Neuron (in vitro differentiated cells): ENCODE results near the gene PPP4R1.
A peak's percentile ranks its signal among the peaks of the same experiment; 100 is the strongest.
"Not testable (repeated sequence)": the region's sequence is repeated elsewhere in the genome, so short reads cannot be mapped to it uniquely, and the experiment has no call there.

Experiments used
- H2AFZ ChIP-seq: one replicate; pipeline ENCODE4 v1.6.1; 2013; ENCODE audit warnings: low read depth, mild to moderate bottlenecking, inconsistent platforms, low read length, moderate library complexity
- H3K27me3 ChIP-seq: one replicate; pipeline ENCODE4 v1.6.1; 2013; ENCODE audit warnings: low read length; ENCODE audit not compliant: insufficient read depth
- H3K36me3 ChIP-seq: one replicate; pipeline ENCODE4 v1.6.1; 2013; ENCODE audit warnings: low read length; ENCODE audit not compliant: insufficient read depth
- H3K4me1 ChIP-seq: one replicate; pipeline ENCODE4 v1.6.1; 2013; ENCODE audit warnings: low read length; ENCODE audit not compliant: insufficient read depth
- H3K4me3 ChIP-seq: 2 replicates; pipeline ENCODE4 v1.5.1; 2013; ENCODE audit warnings: mild to moderate bottlenecking, low read length, moderate library complexity
- H3K9me3 ChIP-seq: one replicate; pipeline ENCODE4 v1.6.1; 2013; ENCODE audit warnings: low read length

The PPP4R1 gene

GRCh38 chr18:9617006-9617542 is 2.7 kb upstream of the PPP4R1 start:
- H3K4me3 ChIP-seq = no peak overlapping the region
- H3K4me1 ChIP-seq = peaks cover 26% of the 10 kb centered on the region
- no peaks in the 10 kb centered on the region for H3K27me3 ChIP-seq
- no peaks in the 10 kb centered on the region for H3K36me3 ChIP-seq
- no peaks in the 10 kb centered on the region for H3K9me3 ChIP-seq
- H2AFZ ChIP-seq = no peak overlapping the region

- H3K36me3 ChIP-seq = peaks cover 4% of the 10 kb centered on the region
- peaks cover 28% of the 10 kb centered on the region for H3K4me1 ChIP-seq
- H3K4me3 ChIP-seq = no peak overlapping the region
- H3K9me3 ChIP-seq = peaks cover 3% of the 10 kb centered on the region
- no peak overlapping the region for H2AFZ ChIP-seq
- H3K27me3 ChIP-seq = no peaks in the 10 kb centered on the region
Measured at GRCh38 chr18:9616049-9616448, 1.7 kb upstream of the PPP4R1 start.

GRCh38 chr18:9615280-9615797 is 980 bp upstream of the PPP4R1 start:
- Histone ChIP-seq H3K27me3 (no peaks in the 10 kb centered on the region), H3K4me1 (peaks cover 28% of the 10 kb centered on the region), H3K9me3 (peaks cover 5% of the 10 kb centered on the region), H2AFZ (no peak overlapping the region), H3K4me3 (peak overlapping the region; percentile 62), H3K36me3 (peaks cover 9% of the 10 kb centered on the region)

- H3K27me3 ChIP-seq = no peaks in the 10 kb centered on the region
- peaks cover 25% of the 10 kb centered on the region for H3K4me1 ChIP-seq
- H3K4me3 ChIP-seq = peak overlapping the region; percentile 97
- H3K9me3 ChIP-seq = peaks cover 8% of the 10 kb centered on the region
- peaks cover 15% of the 10 kb centered on the region for H3K36me3 ChIP-seq
- H2AFZ ChIP-seq = no peak overlapping the region
Measured at GRCh38 chr18:9613550-9614400, 584 bp downstream of the PPP4R1 start.

GRCh38 chr18:9612977-9613376 is 1.4 kb downstream of the PPP4R1 start:
- peaks cover 18% of the 10 kb centered on the region for H3K36me3 ChIP-seq
- no peaks in the 10 kb centered on the region for H3K27me3 ChIP-seq
- H3K4me1 ChIP-seq = peaks cover 25% of the 10 kb centered on the region
- H3K4me3 ChIP-seq = peak overlapping the region; percentile 97
- peaks cover 8% of the 10 kb centered on the region for H3K9me3 ChIP-seq
- H2AFZ ChIP-seq = no peak overlapping the region

GRCh38 chr18:9612215-9612830 is 2.0 kb downstream of the PPP4R1 start:
- Histone ChIP-seq H3K4me3 (peak overlapping the region; percentile 97), H3K9me3 (peaks cover 8% of the 10 kb centered on the region), H3K27me3 (no peaks in the 10 kb centered on the region), H3K36me3 (peaks cover 20% of the 10 kb centered on the region), H2AFZ (no peak overlapping the region), H3K4me1 (peaks cover 25% of the 10 kb centered on the region)

- Histone ChIP-seq H3K9me3 (peaks cover 9% of the 10 kb centered on the region), H3K4me1 (peaks cover 15% of the 10 kb centered on the region), H2AFZ (no peak overlapping the region), H3K36me3 (peaks cover 25% of the 10 kb centered on the region), H3K27me3 (no peaks in the 10 kb centered on the region), H3K4me3 (no peak overlapping the region)
Measured at GRCh38 chr18:9609190-9609589, 5.2 kb downstream of the PPP4R1 start.

- peaks cover 15% of the 10 kb centered on the region for H3K4me1 ChIP-seq
- no peak overlapping the region for H3K4me3 ChIP-seq
- peaks cover 10% of the 10 kb centered on the region for H3K9me3 ChIP-seq
- no peaks in the 10 kb centered on the region for H3K27me3 ChIP-seq
- H2AFZ ChIP-seq = no peak overlapping the region
- peaks cover 25% of the 10 kb centered on the region for H3K36me3 ChIP-seq
Measured at GRCh38 chr18:9608728-9609127, 5.6 kb downstream of the PPP4R1 start.

GRCh38 chr18:9608298-9608697 is 6.1 kb downstream of the PPP4R1 start:
- Histone ChIP-seq H3K27me3 (no peaks in the 10 kb centered on the region), H3K9me3 (peaks cover 10% of the 10 kb centered on the region), H3K36me3 (peaks cover 25% of the 10 kb centered on the region), H2AFZ (no peak overlapping the region), H3K4me1 (peaks cover 14% of the 10 kb centered on the region), H3K4me3 (no peak overlapping the region)

- not testable (repeated sequence) for H3K4me3 ChIP-seq, H2AFZ ChIP-seq, H3K27me3 ChIP-seq, H3K4me1 ChIP-seq
- peaks cover 25% of the 10 kb centered on the region for H3K36me3 ChIP-seq
- peaks cover 10% of the 10 kb centered on the region for H3K9me3 ChIP-seq
Measured at GRCh38 chr18:9607111-9607510, 7.2 kb downstream of the PPP4R1 start.

GRCh38 chr18:9606039-9606438 is 8.3 kb downstream of the PPP4R1 start:
- Histone ChIP-seq H3K27me3 (no peaks in the 10 kb centered on the region), H3K9me3 (peaks cover 7% of the 10 kb centered on the region), H3K36me3 (peaks cover 21% of the 10 kb centered on the region), H2AFZ (no peak overlapping the region), H3K4me1 (no peaks in the 10 kb centered on the region), H3K4me3 (no peak overlapping the region)

GRCh38 chr18:9604348-9604747 is 10.0 kb downstream of the PPP4R1 start:
- Histone ChIP-seq H3K36me3 (peaks cover 14% of the 10 kb centered on the region), H3K4me1 (no peaks in the 10 kb centered on the region), H3K4me3 (no peak overlapping the region), H3K27me3 (no peaks in the 10 kb centered on the region), H3K9me3 (peaks cover 12% of the 10 kb centered on the region), H2AFZ (no peak overlapping the region)

GRCh38 chr18:9599328-9599727 is 15.0 kb downstream of the PPP4R1 start:
- H2AFZ ChIP-seq = no peak overlapping the region
- peaks cover 8% of the 10 kb centered on the region for H3K9me3 ChIP-seq
- H3K27me3 ChIP-seq = no peaks in the 10 kb centered on the region
- H3K4me1 ChIP-seq = peaks cover 3% of the 10 kb centered on the region
- peaks cover 6% of the 10 kb centered on the region for H3K36me3 ChIP-seq
- H3K4me3 ChIP-seq = no peak overlapping the region
